ENCODE results near the gene SS18.

SS18 gene

DNA sequence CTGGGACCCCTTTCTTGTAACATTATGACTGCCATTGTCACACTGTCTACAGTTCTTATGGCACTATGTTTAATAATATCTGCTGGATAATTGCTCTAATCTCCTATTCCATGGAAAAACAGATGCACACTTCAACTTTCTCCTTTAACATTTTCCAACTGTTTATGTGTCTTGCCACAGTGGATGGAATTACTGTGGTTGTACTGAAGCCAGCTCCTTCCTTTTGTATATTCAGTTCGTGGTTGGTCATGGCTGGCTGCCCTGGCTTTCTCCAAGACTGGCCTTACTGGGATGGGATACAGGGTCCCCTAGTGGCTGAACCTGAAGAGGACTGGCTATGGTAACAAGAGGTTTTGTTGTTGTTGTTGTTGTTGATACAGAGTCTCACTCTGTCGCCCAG is 113.9 kb downstream of the SS18 start:
- Histone ChIP-seq H3K4me1 (no peaks in the 10 kb centered on the region), H3K9me3 (no peaks in the 10 kb centered on the region), H3K27ac (no peak overlapping the region), H3K36me3 (no peaks in the 10 kb centered on the region), H3K4me3 (no peak overlapping the region), H3K27me3 (no peaks in the 10 kb centered on the region)
- TF ChIP-seq, protein P1, sequence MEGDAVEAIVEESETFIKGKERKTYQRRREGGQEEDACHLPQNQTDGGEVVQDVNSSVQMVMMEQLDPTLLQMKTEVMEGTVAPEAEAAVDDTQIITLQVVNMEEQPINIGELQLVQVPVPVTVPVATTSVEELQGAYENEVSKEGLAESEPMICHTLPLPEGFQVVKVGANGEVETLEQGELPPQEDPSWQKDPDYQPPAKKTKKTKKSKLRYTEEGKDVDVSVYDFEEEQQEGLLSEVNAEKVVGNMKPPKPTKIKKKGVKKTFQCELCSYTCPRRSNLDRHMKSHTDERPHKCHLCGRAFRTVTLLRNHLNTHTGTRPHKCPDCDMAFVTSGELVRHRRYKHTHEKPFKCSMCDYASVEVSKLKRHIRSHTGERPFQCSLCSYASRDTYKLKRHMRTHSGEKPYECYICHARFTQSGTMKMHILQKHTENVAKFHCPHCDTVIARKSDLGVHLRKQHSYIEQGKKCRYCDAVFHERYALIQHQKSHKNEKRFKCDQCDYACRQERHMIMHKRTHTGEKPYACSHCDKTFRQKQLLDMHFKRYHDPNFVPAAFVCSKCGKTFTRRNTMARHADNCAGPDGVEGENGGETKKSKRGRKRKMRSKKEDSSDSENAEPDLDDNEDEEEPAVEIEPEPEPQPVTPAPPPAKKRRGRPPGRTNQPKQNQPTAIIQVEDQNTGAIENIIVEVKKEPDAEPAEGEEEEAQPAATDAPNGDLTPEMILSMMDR (IDR thresholded peaks at IDR 0.05), result no peak
- DNase-seq, result no peak
- intact Hi-C loops (cut with DNase I; ENCODE audit: low total_unique reads), result no loop called here

DNA sequence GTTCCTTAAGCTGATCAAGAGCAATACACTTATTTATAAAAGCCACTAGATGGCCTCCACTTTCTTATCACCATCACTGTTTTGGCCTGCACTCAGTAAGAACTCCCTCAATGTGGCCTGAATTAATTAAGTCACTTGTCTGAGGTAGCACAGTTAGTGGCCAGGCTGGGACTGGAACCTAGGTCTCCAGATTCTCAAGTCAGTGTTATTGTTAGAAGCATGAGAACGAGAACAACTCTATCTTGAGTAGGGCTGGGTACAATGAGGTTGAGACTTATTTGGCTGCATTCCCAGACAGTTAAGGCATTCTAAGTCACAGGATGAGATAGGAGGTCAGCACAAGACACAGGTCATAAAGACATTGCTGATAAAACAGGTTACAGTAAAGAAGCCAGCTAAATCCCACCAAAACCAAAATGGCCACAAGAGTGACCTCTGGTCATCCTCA is 115.8 kb downstream of the SS18 start:
- Histone ChIP-seq H3K4me1 (no peaks in the 10 kb centered on the region), H3K4me3 (no peak overlapping the region), H3K27me3 (no peaks in the 10 kb centered on the region), H3K36me3 (no peaks in the 10 kb centered on the region), H3K27ac (no peak overlapping the region), H3K9me3 (no peaks in the 10 kb centered on the region)
- TF ChIP-seq, protein P1 (IDR thresholded peaks at IDR 0.05), result no peak
- intact Hi-C loops (cut with DNase I; ENCODE audit: low total_unique reads), result no loop called here
- no peak for DNase-seq

Data from tibial artery (tissue), 4 donors.